WERI-Rb-1 (cell line): ENCODE results near the gene OR8I2.
"Not testable (repeated sequence)": the region's sequence is repeated elsewhere in the genome, so short reads cannot be mapped to it uniquely, and the experiment has no call there.

Experiments used
- DNase-seq: peaks from one replicate; pipeline ENCODE4 v3.0.0-alpha.2; 2020
- H3K27ac ChIP-seq: fragments of 250-450 bp; sonication (Bioruptor Pico); 2 replicates; pipeline ENCODE4 v1.5.1; 2020; ENCODE audit warnings: mild to moderate bottlenecking, moderate library complexity
- H3K27me3 ChIP-seq: fragments of 250-450 bp; sonication (Bioruptor Pico); 2 replicates; pipeline ENCODE4 v1.5.1; 2021; ENCODE audit warnings: mild to moderate bottlenecking, low read depth, moderate library complexity; ENCODE audit not compliant: insufficient read depth, severe bottlenecking
- H3K36me3 ChIP-seq: fragments of 250-450 bp; sonication (Bioruptor Pico); 2 replicates; pipeline ENCODE4 v1.5.1; 2020; ENCODE audit warnings: mild to moderate bottlenecking, moderate library complexity
- H3K4me3 ChIP-seq: 2 replicates; pipeline ENCODE4 v1.5.1; 2011; ENCODE audit warnings: low read depth, mild to moderate bottlenecking, control low read depth, low read length
- H3K9me3 ChIP-seq: fragments of 250-450 bp; sonication (Bioruptor Pico); 2 replicates; pipeline ENCODE4 v1.5.1; 2021; ENCODE audit warnings: mild to moderate bottlenecking, moderate library complexity; ENCODE audit not compliant: severe bottlenecking
- CTCF ChIP-seq: IDR thresholded peaks from 2 replicates; pipeline ENCODE4 v1.5.1; 2011; ENCODE audit warnings: low read depth, mild to moderate bottlenecking, control low read depth, inconsistent platforms, low read length

Gene OR8I2

DNA sequence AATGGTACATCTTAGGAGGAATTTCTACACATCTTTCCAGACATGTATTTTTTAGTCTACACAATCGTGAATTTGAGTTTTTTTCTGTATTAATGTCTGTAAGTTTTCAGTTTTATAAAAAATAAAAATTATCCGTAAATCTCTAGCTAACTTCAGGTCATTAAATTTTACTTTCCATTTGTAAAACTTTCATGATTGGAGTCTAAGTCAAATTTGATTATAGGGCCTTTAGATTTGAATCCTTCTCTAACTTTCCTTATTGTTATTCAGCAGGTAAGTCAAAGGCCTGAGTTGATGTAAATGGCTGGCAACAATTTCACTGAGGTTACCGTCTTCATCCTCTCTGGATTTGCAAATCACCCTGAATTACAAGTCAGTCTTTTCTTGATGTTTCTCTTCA, at the start of gene OR8I2:
Gene OR8I2 (plus strand): TSS at position 301 of the 400 bp plus-strand sequence. CDS start 0 bp downstream, at position 301.
- H3K27ac ChIP-seq: no peak within 1 kb of the TSS
- TF ChIP-seq CTCF: no peak
- H3K9me3 ChIP-seq: no peaks in the 10 kb centered on the region
- peaks cover 24% of the 10 kb centered on the region for H3K27me3 ChIP-seq
- H3K36me3 ChIP-seq: no peaks in the 10 kb centered on the region
- H3K4me3 ChIP-seq: no peak within 1 kb of the TSS
- DNase-seq: no peak

GRCh38 chr11:56045538-56045937, 47.6 kb upstream of the OR8I2 start:
- TF ChIP-seq CTCF: no peak
- H3K36me3 ChIP-seq: no peaks in the 10 kb centered on the region
- H3K9me3 ChIP-seq: no peaks in the 10 kb centered on the region
- H3K27ac ChIP-seq: no peak overlapping the region
- H3K4me3 ChIP-seq: no peak overlapping the region
- H3K27me3 ChIP-seq: no peaks in the 10 kb centered on the region
- DNase-seq: no peak

DNA sequence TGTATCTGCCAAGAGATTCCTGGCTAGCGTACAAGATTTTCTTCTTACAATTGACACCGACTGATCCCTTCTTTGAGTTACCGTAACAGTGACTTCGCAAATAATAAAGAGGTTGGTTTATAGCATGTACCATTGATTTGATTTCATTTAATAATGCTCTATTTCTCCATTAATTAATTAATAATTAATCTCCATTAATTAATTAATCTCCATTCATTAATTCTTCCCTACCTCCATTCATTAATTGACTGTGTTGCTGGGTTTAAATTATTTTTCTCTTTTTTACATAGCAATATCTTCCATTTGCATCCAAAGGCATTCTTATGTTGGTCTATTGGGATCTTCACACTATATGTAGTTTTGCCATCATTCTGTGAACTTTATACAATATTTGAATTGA, 44.6 kb upstream of the OR8I2 start:
- DNase-seq: no peak
- Histone ChIP-seq H3K36me3 (no peaks in the 10 kb centered on the region), H3K4me3 (no peak overlapping the region), H3K27ac (no peak overlapping the region), H3K27me3 (peaks cover 10% of the 10 kb centered on the region), H3K9me3 (no peaks in the 10 kb centered on the region)
- no peak for TF ChIP-seq CTCF

GRCh38 chr11:56049487-56049886, 43.6 kb upstream of the OR8I2 start:
- Histone ChIP-seq H3K36me3 (no peaks in the 10 kb centered on the region), H3K27me3 (peaks cover 10% of the 10 kb centered on the region), H3K9me3 (no peaks in the 10 kb centered on the region), H3K27ac (no peak overlapping the region), H3K4me3 (no peak overlapping the region)
- DNase-seq: no peak
- no peak for TF ChIP-seq CTCF

- H3K9me3 ChIP-seq, H3K4me3 ChIP-seq, H3K27ac ChIP-seq, H3K36me3 ChIP-seq, DNase-seq: not testable (repeated sequence)
- H3K27me3 ChIP-seq: peaks cover 17% of the 10 kb centered on the region
These were observed 36.7 kb upstream of the OR8I2 start for GRCh38 chr11:56056366-56056765.

- DNase-seq, H3K27me3 ChIP-seq, H3K9me3 ChIP-seq, H3K27ac ChIP-seq, H3K36me3 ChIP-seq, H3K4me3 ChIP-seq: not testable (repeated sequence)
These were observed 35.4 kb upstream of the OR8I2 start for GRCh38 chr11:56057661-56058237.

DNA sequence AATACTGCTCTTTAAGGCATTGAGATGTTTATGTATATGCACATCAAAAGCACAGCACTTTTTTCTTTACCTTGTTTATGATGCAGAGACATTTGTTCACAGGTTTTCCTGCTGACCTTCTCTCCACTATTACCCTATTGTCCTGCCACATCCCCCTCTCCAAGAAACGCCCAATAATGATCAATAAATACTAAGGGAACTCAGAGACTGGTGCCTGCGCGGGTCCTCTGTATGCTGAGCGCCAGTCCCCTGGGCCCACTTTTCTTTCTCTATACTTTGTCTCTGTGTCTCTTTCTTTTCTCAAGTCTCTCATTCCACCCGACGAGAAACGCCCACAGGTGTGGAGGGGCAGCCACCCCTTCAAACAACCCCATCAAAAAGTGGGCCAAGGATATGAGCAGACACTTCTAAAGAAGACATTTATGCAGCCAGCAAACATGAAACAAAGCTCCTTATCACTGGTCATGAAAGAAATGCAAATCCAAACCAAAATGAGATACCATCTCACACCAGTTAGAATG, 34.8 kb upstream of the OR8I2 start:
- not testable (repeated sequence) for H3K27me3 ChIP-seq, H3K9me3 ChIP-seq, DNase-seq, H3K4me3 ChIP-seq, H3K36me3 ChIP-seq, H3K27ac ChIP-seq
